Liver (tissue), 9 donors: ENCODE results near the gene PPP4R3A. TPM values are rescaled to one million over a fixed set of nuclear protein-coding genes. Genes with fewer than 3 reads are reported as not detected.
A peak's percentile ranks its signal among the peaks of the same experiment; 100 is the strongest.

ENCODE experiments used
- DNase-seq: peaks from one replicate; pipeline ENCODE4 v3.0.0-alpha.2; 2017; ENCODE audit warnings: low spot score
- H3K27ac ChIP-seq, 2 donors: one replicate each; pipeline ENCODE4 v1.7.0; 2013; ENCODE audit warnings: inconsistent platforms in 2 of 2, low read length in 2 of 2, control low read depth in 1 of 2, low read depth in 1 of 2, mild to moderate bottlenecking in 1 of 2
- H3K27me3 ChIP-seq, 4 donors: one replicate each; pipeline versions ENCODE4 v1.6.1 to v1.7.0; 2013; ENCODE audit warnings: low read length in 3 of 4, inconsistent platforms in 1 of 4, mild to moderate bottlenecking in 1 of 4, moderate library complexity in 1 of 4; ENCODE audit not compliant: control insufficient read depth in 4 of 4, insufficient read depth in 4 of 4
- H3K36me3 ChIP-seq, 4 donors: one replicate each; pipeline versions ENCODE4 v1.6.1 to v1.7.0; 2013; ENCODE audit warnings: low read length in 3 of 4, mild to moderate bottlenecking in 3 of 4, low read depth in 1 of 4, moderate library complexity in 1 of 4; ENCODE audit not compliant: control insufficient read depth in 4 of 4, insufficient read depth in 3 of 4
- H3K4me1 ChIP-seq, 4 donors: one replicate each; pipeline versions ENCODE4 v1.6.1 to v1.7.0; 2013; ENCODE audit warnings: low read length in 3 of 4, mild to moderate bottlenecking in 3 of 4, moderate library complexity in 1 of 4; ENCODE audit not compliant: control insufficient read depth in 4 of 4, insufficient read depth in 4 of 4
- H3K4me3 ChIP-seq, 3 donors: one replicate each; pipeline versions ENCODE4 v1.6.1 to v1.7.0; 2013; ENCODE audit warnings: low read length in 3 of 3, control low read depth in 1 of 3, low read depth in 1 of 3, mild to moderate bottlenecking in 1 of 3
- H3K9ac ChIP-seq, 2 donors: one replicate each; pipeline ENCODE4 v1.7.0; 2013; ENCODE audit warnings: low read length in 2 of 2, mild to moderate bottlenecking in 2 of 2, moderate library complexity in 2 of 2, control low read depth in 1 of 2, low read depth in 1 of 2
- H3K9me3 ChIP-seq, 4 donors: one replicate each; pipeline versions ENCODE4 v1.6.1 to v1.7.0; 2013; ENCODE audit warnings: low read length in 3 of 4; ENCODE audit not compliant: control insufficient read depth in 4 of 4
- CTCF ChIP-seq: fragments of 150-350 bp; IDR thresholded peaks from 2 replicates; pipeline ENCODE4 v1.5.1; 2017; ENCODE audit warnings: improper control_type of control experiment, low read depth, low read length; ENCODE audit not compliant: missing input control
- FOXA1 ChIP-seq: IDR thresholded peaks from 2 replicates; pipeline ENCODE4 v1.6.1; 2016; ENCODE audit warnings: antibody characterized with exemption
- HNF4A ChIP-seq, 2 donors: conservative IDR thresholded peaks; 2 replicates each; pipeline ENCODE4 v1.6.1; 2016; ENCODE audit warnings: antibody characterized with exemption in 2 of 2, mild to moderate bottlenecking in 2 of 2
- HNF4G ChIP-seq: IDR thresholded peaks from 2 replicates; pipeline ENCODE4 v1.6.1; 2016; ENCODE audit warnings: antibody characterized with exemption
- JUND ChIP-seq, 2 donors: IDR thresholded peaks; 2 replicates each; pipeline ENCODE4 v1.6.1; 2016; ENCODE audit warnings: antibody characterized with exemption in 2 of 2
- NR2F2 ChIP-seq: IDR thresholded peaks from 2 replicates; pipeline ENCODE4 v1.6.1; 2016; ENCODE audit warnings: antibody characterized with exemption
- REST ChIP-seq: IDR thresholded peaks from 2 replicates; pipeline ENCODE4 v1.6.1; 2016; ENCODE audit warnings: antibody characterized with exemption, mild to moderate bottlenecking
- SP1 ChIP-seq: IDR thresholded peaks from 2 replicates; pipeline ENCODE4 v1.6.1; 2018; ENCODE audit warnings: antibody characterized with exemption, mild to moderate bottlenecking
- TAF1 ChIP-seq: conservative IDR thresholded peaks from 2 replicates; pipeline ENCODE4 v1.6.1; 2016; ENCODE audit warnings: antibody characterized with exemption, mild to moderate bottlenecking
- ZBTB33 ChIP-seq: IDR thresholded peaks from 2 replicates; pipeline ENCODE4 v1.6.1; 2016; ENCODE audit warnings: antibody characterized with exemption
- WGBS: extraction: QIAGEN DNeasy Blood & Tissue Kit; methylation state at CpG from one replicate; pipeline ENCODE4 v1.1.7; 2013; 5-methylcytosine and 5-hydroxymethylcytosine counted together
- polyA plus RNA-seq, 2 donors: library from polyadenylated mRNA; stranded (reverse) in 1 of 2; unstranded in 1 of 2; fragments of 200-250 nt in 1 of 2; fragments of >200 nt in 1 of 2; fragmentation: Nextera tagmentation in 1 of 2; extraction: Ambion mirVana in 1 of 2; gene quantifications; one replicate each; pipeline versions ENCODE4 v1.2.1 to v1.2.3, GENCODE V29; 2013 to 2015
- total RNA-seq, 2 donors: library from RNA; depleted of rRNA; stranded (reverse); fragments of >200 nt; gene quantifications; one replicate each; pipeline ENCODE4 v1.2.3, GENCODE V29; 2014
- donor health status: healthy.
- donor health status: healthy.
- donor health status: healthy.
- donor health status: healthy.
- donor health status: healthy.

PPP4R3A gene
- total and polyA plus RNA-seq, 4 donors, result 18.7 to 63.3 (median 42.5) TPM

GRCh38 chr14:91415794-91416743, 94.0 kb downstream of the PPP4R3A start:
- Histone ChIP-seq H3K9ac (peak overlapping the region; percentile 36), H3K36me3 (no peaks in the 10 kb centered on the region), H3K4me3 (peak overlapping the region; percentile 45 to 71 (median 63)), H3K27me3 (no peaks in the 10 kb centered on the region), H3K27ac (peak overlapping the region; percentile 69 to 70), H3K4me1 (peaks cover 7 to 43% (median 31%) of the 10 kb centered on the region in 4 donors), H3K9me3 (no peaks in the 10 kb centered on the region)
- DNase-seq, result no peak
- 58% methylated on average over 18 of the region's 18 CpGs for WGBS
- TF ChIP-seq CTCF, result no peak
- TF ChIP-seq HNF4A (conservative IDR thresholded peaks at IDR 0.05), result no peak
- TF ChIP-seq TAF1, result no peak
- no peak for TF ChIP-seq HNF4G

GRCh38 chr14:91414475-91414833, 95.7 kb downstream of the PPP4R3A start:
- no peaks in the 10 kb centered on the region for H3K36me3 ChIP-seq
- 89% methylated on average over 3 of the region's 3 CpGs for WGBS
- DNase-seq, result no peak
- no peaks in the 10 kb centered on the region for H3K27me3 ChIP-seq
- no peak overlapping the region for H3K9ac ChIP-seq
- no peak overlapping the region for H3K4me3 ChIP-seq
- H3K4me1 ChIP-seq, result peaks cover 7 to 40% (median 29%) of the 10 kb centered on the region in 4 donors
- no peak for TF ChIP-seq HNF4G
- no peaks in the 10 kb centered on the region for H3K9me3 ChIP-seq
- H3K27ac ChIP-seq, result peak overlapping the region in 1 of 2 donors; percentile 22

GRCh38 chr14:91413547-91414474, 96.3 kb downstream of the PPP4R3A start:
- no peak for DNase-seq
- no peak overlapping the region for H3K9ac ChIP-seq
- H3K27me3 ChIP-seq, result no peaks in the 10 kb centered on the region
- TF ChIP-seq SP1, result no peak
- no peak for TF ChIP-seq TAF1
- TF ChIP-seq FOXA1, result no peak
- TF ChIP-seq REST, result no peak
- TF ChIP-seq ZBTB33, result no peak
- TF ChIP-seq NR2F2, result no peak
- TF ChIP-seq JUND (IDR thresholded peaks at IDR 0.05), result no peak
- TF ChIP-seq HNF4A (conservative IDR thresholded peaks at IDR 0.05), result no peak
- H3K4me3 ChIP-seq, result no peak overlapping the region
- no peaks in the 10 kb centered on the region for H3K9me3 ChIP-seq
- no peak overlapping the region for H3K27ac ChIP-seq
- peaks cover 7 to 40% (median 28%) of the 10 kb centered on the region in 4 donors for H3K4me1 ChIP-seq
- WGBS, result 69% methylated on average over 11 of the region's 11 CpGs
- no peaks in the 10 kb centered on the region for H3K36me3 ChIP-seq
